SK-N-SH (cell line): ENCODE data around the gene AGO3.

ENCODE experiments used
- CHD2 ChIP-seq: fragments of 150-350 bp; IDR thresholded peaks from 2 replicates; pipeline ENCODE4 v1.6.1; 2018; ENCODE audit warnings: low read length; ENCODE audit not compliant: partially characterized antibody
- ELF1 ChIP-seq: IDR thresholded peaks from 2 replicates; pipeline ENCODE4 v1.4.0; 2012
- EP300 ChIP-seq, 2 experiments: IDR thresholded peaks; 2 replicates each; pipeline versions ENCODE4 v1.4.0 to v1.6.1; 2012; ENCODE audit warnings: borderline replicate concordance in 1 of 2, low read depth in 1 of 2, low read length in 1 of 2
- EZH2phosphoT487 ChIP-seq: fragments of 200-600 bp; sonication (generic); IDR thresholded peaks from 2 replicates; pipeline ENCODE4 v1.6.1; 2017; ENCODE audit warnings: low read depth, mixed run types, mild to moderate bottlenecking, antibody characterized with exemption, moderate library complexity, borderline replicate concordance
- FOSL2 ChIP-seq: IDR thresholded peaks from 2 replicates; pipeline ENCODE4 v1.4.0; 2012; ENCODE audit warnings: low read depth, mild to moderate bottlenecking, moderate library complexity, borderline replicate concordance
- FOXM1 ChIP-seq: IDR thresholded peaks from 2 replicates; pipeline ENCODE4 v1.4.0; 2012; ENCODE audit warnings: low read depth, mild to moderate bottlenecking
- JUND ChIP-seq: IDR thresholded peaks from 2 replicates; pipeline ENCODE4 v1.4.0; 2012
- POLR2AphosphoS5 ChIP-seq: IDR thresholded peaks from 2 replicates; pipeline ENCODE4 v1.6.1; 2012; ENCODE audit warnings: low read depth, low read length
- SMC3 ChIP-seq: IDR thresholded peaks from 2 replicates; pipeline ENCODE4 v1.6.1; 2012; ENCODE audit warnings: low read depth, low read length, improper control_type of control experiment
- TAF1 ChIP-seq: IDR thresholded peaks from 2 replicates; pipeline ENCODE4 v1.6.1; 2012; ENCODE audit warnings: low read depth, mild to moderate bottlenecking, low read length, moderate library complexity, borderline replicate concordance
- TEAD4 ChIP-seq: IDR thresholded peaks from 2 replicates; pipeline ENCODE4 v1.4.0; 2012; ENCODE audit warnings: mild to moderate bottlenecking, borderline replicate concordance; ENCODE audit not compliant: insufficient read depth
- YY1 ChIP-seq: IDR thresholded peaks from 2 replicates; pipeline ENCODE4 v1.4.0; 2012; ENCODE audit warnings: low read depth, mild to moderate bottlenecking
- TF ChIP-seq, protein P1 (sequence below): fragments of 200-600 bp; sonication (generic); IDR thresholded peaks from 2 replicates; pipeline ENCODE4 v1.6.1; 2017; ENCODE audit warnings: antibody characterized with exemption, mild to moderate bottlenecking, moderate library complexity

DNA sequence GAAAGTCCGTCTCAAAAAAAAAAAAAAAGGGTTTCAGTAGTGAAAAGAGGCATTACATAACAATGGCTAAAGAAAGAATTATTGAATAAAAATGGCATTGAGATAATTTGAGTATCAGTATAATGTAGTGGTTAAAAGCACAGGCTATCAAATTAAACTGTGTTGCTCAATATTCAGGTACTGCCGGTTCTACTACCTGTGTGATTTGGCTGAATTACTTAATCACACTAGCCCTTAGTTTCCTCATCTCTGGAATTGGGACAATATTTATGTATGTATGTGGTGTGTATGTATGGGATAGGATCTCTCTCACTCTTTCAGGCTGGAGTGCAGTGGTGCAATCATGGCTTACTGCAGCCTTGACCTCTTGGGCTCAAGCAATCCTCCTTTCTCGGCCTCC, 96.9 kb downstream of the AGO3 start:
- TF ChIP-seq ELF1 (no peak), CHD2 (no peak), FOSL2 (no peak), POLR2AphosphoS5 (no peak), TAF1 (no peak), EP300 (IDR thresholded peaks at IDR 0.05; ENCODE audit: borderline replicate concordance in 1 of 2, low read depth in 1 of 2, low read length in 1 of 2) (no peak), EZH2phosphoT487 (no peak), JUND (no peak), SMC3 (no peak), FOXM1 (no peak), TEAD4 (no peak), YY1 (no peak)
- TF ChIP-seq, protein P1, sequence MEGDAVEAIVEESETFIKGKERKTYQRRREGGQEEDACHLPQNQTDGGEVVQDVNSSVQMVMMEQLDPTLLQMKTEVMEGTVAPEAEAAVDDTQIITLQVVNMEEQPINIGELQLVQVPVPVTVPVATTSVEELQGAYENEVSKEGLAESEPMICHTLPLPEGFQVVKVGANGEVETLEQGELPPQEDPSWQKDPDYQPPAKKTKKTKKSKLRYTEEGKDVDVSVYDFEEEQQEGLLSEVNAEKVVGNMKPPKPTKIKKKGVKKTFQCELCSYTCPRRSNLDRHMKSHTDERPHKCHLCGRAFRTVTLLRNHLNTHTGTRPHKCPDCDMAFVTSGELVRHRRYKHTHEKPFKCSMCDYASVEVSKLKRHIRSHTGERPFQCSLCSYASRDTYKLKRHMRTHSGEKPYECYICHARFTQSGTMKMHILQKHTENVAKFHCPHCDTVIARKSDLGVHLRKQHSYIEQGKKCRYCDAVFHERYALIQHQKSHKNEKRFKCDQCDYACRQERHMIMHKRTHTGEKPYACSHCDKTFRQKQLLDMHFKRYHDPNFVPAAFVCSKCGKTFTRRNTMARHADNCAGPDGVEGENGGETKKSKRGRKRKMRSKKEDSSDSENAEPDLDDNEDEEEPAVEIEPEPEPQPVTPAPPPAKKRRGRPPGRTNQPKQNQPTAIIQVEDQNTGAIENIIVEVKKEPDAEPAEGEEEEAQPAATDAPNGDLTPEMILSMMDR: no peak
